NCI-H345 treated with DMSO at 0.1 percent for 48 hours (cell line): ENCODE measurements around the gene ANKHD1.

Source experiments
- DNase-seq: peaks from one replicate; lab custom pipeline; 2025; ENCODE audit not compliant: unreplicated experiment; lab: John Stamatoyannopoulos, UW

ANKHD1 gene

GRCh38 chr5:140401362-140402257, at the start of gene ANKHD1:
Gene ANKHD1, plus strand, starts transcription at chr5:140401833. Its CDS starts 135 bp downstream, at chr5:140401968.
- peak; percentile 99 for DNase-seq

GRCh38 chr5:140355546-140355945, 46.1 kb upstream of the ANKHD1 start:
- no peak for DNase-seq

- DNase-seq = no peak
These were observed 44.5 kb upstream of the ANKHD1 start for GRCh38 chr5:140356853-140357725.

- peak; percentile 85 for DNase-seq
These were observed 43.9 kb upstream of the ANKHD1 start for GRCh38 chr5:140357726-140358093.

GRCh38 chr5:140358738-140359310, 42.8 kb upstream of the ANKHD1 start:
- DNase-seq = no peak

GRCh38 chr5:140360101-140360500, 41.5 kb upstream of the ANKHD1 start, which contains the start of gene SLC4A9:
Gene SLC4A9, plus strand, starts transcription at chr5:140360194. Its CDS starts 43 bp downstream, at chr5:140360237.
- no peak for DNase-seq

GRCh38 chr5:140360681-140361479, 40.8 kb upstream of the ANKHD1 start:
- DNase-seq = no peak

GRCh38 chr5:140361901-140362300, 39.7 kb upstream of the ANKHD1 start:
- DNase-seq = no peak

GRCh38 chr5:140362311-140362710, 39.3 kb upstream of the ANKHD1 start:
- DNase-seq = no peak

- DNase-seq = no peak
These were observed 38.6 kb upstream of the ANKHD1 start for GRCh38 chr5:140362875-140363630.

- no peak for DNase-seq
These were observed 37.8 kb upstream of the ANKHD1 start for GRCh38 chr5:140363631-140364471.

- no peak for DNase-seq
These were observed 37.2 kb upstream of the ANKHD1 start for GRCh38 chr5:140364472-140364765.

GRCh38 chr5:140365282-140365681, 36.4 kb upstream of the ANKHD1 start:
- DNase-seq = no peak

GRCh38 chr5:140365941-140366340, 35.7 kb upstream of the ANKHD1 start:
- no peak for DNase-seq

GRCh38 chr5:140366589-140367255, 34.9 kb upstream of the ANKHD1 start:
- no peak for DNase-seq

- DNase-seq = no peak
These were observed 34.2 kb upstream of the ANKHD1 start for GRCh38 chr5:140367256-140368013.

- DNase-seq = no peak
These were observed 30.1 kb upstream of the ANKHD1 start for GRCh38 chr5:140371356-140372151.
